GM12878 (cell line): ENCODE data around the gene CAMKMT. TPM values are rescaled to one million over a fixed set of nuclear protein-coding genes. Genes with fewer than 3 reads are reported as not detected.

Experiments used
- ATAC-seq: fragments of 200-7000 bp; cut with Tn5 transposase; 3 replicates; pipeline ENCODE4 v1.9.1; 2020; ENCODE audit warnings: mild to moderate bottlenecking, moderate library complexity
- BruUV-seq: library from RNA; stranded (reverse); fragments of 400-500 nt; replicated peaks from 2 replicates; lab custom pipeline; 2021; lab: Mats Ljungman, UMichigan
- CTCF ChIA-PET: fragments of 300-600 bp; sonication (Branson Sonifier 250); formaldehyde crosslinking; extraction: SDS; loops from one replicate; lab custom pipeline; 2021; ENCODE audit warnings: inconsistent platforms; lab: Yijun Ruan, JAX
- POLR2A ChIA-PET: fragments of 350-600 bp; formaldehyde crosslinking; extraction: SDS; loops from one replicate; lab custom pipeline; 2021; ENCODE audit warnings: inconsistent platforms; lab: Charles Lee
- RAD21 ChIA-PET: fragments of 300-600 bp; sonication (Branson Sonifier 250); formaldehyde crosslinking; loops from one replicate; lab custom pipeline; 2023; ENCODE audit warnings: antibody characterized with exemption; ENCODE audit not compliant: unreplicated experiment; lab: Charles Lee
- SMC1A ChIA-PET: fragments of 300-600 bp; sonication (Branson Sonifier 250); formaldehyde crosslinking; loops from one replicate; lab custom pipeline; 2023; ENCODE audit not compliant: unreplicated experiment, uncharacterized antibody; lab: Charles Lee
- DNase-seq: peaks from one replicate; pipeline ENCODE4 v3.0.0-alpha.2; 2011; ENCODE audit warnings: low read depth, low spot score
- FAIRE-seq: peaks from 3 replicates; lab custom pipeline; 2011; peaks lifted over from hg19 to GRCh38; lab: Jason Lieb, UNC
- H2AFZ ChIP-seq: 2 replicates; pipeline ENCODE4 v1.6.0; 2011; ENCODE audit warnings: low read depth, low read length, control low read depth; ENCODE audit not compliant: control insufficient read depth
- H3K27ac ChIP-seq: 2 replicates; pipeline ENCODE4 v1.5.1; 2011; ENCODE audit warnings: control low read depth; ENCODE audit not compliant: control insufficient read depth, insufficient read depth
- H3K27me3 ChIP-seq, 2 experiments: replicated peaks in 1 of 2; 2 replicates each; pipeline versions ENCODE4 v1.6.0 to v1.6.1; 2011; ENCODE audit warnings: low read length in 1 of 2; ENCODE audit not compliant: control insufficient read depth in 2 of 2, insufficient read depth in 2 of 2
- H3K36me3 ChIP-seq, 2 experiments: 2 replicates each; pipeline ENCODE4 v1.5.1; 2011; ENCODE audit warnings: low read length in 1 of 2; ENCODE audit not compliant: control insufficient read depth in 2 of 2, insufficient read depth in 2 of 2
- H3K4me1 ChIP-seq: 2 replicates; pipeline ENCODE4 v1.6.1; 2011; ENCODE audit warnings: mild to moderate bottlenecking, low read length, moderate library complexity, mixed read lengths; ENCODE audit not compliant: control insufficient read depth, insufficient read depth
- H3K4me2 ChIP-seq: 2 replicates; pipeline ENCODE4 v1.6.0; 2011; ENCODE audit warnings: control low read depth; ENCODE audit not compliant: control insufficient read depth, insufficient read depth
- H3K4me3 ChIP-seq: fragments of 200-600 bp; sonication (generic); 2 replicates; pipeline ENCODE4 v1.5.1; 2016
- H3K79me2 ChIP-seq: 2 replicates; pipeline ENCODE4 v1.6.0; 2011; ENCODE audit warnings: low read length; ENCODE audit not compliant: control insufficient read depth, insufficient read depth
- H3K9ac ChIP-seq: 2 replicates; pipeline ENCODE4 v1.8.0; 2011; ENCODE audit warnings: low read length, control low read depth, mixed read lengths; ENCODE audit not compliant: control insufficient read depth, insufficient read depth
- H3K9me3 ChIP-seq: replicated peaks from 3 replicates; pipeline ENCODE4 v1.5.1; 2011; ENCODE audit warnings: mild to moderate bottlenecking, low read length; ENCODE audit not compliant: control insufficient read depth, insufficient read depth
- H4K20me1 ChIP-seq: 2 replicates; pipeline ENCODE4 v1.6.0; 2011; ENCODE audit not compliant: control insufficient read depth, insufficient read depth
- CBFB ChIP-seq: IDR thresholded peaks from 2 replicates; pipeline ENCODE4 v1.6.1; 2016; ENCODE audit warnings: antibody characterized with exemption, low read depth
- CTCF ChIP-seq, 3 experiments: IDR thresholded peaks in 2 of 3; conservative IDR thresholded peaks in 1 of 3; 2 replicates each; pipeline ENCODE4 v1.5.1; 2011; ENCODE audit warnings: low read depth in 3 of 3, low read length in 3 of 3, mild to moderate bottlenecking in 3 of 3, control low read depth in 2 of 3, moderate library complexity in 2 of 3, inconsistent platforms in 1 of 3, mixed read lengths in 1 of 3; ENCODE audit not compliant: control insufficient read depth in 2 of 3, insufficient read depth in 1 of 3; ENCODE audit errors: extremely low read depth in 1 of 3
- CUX1 ChIP-seq: IDR thresholded peaks from 2 replicates; pipeline ENCODE4 v1.6.1; 2012; ENCODE audit warnings: improper control_type of control experiment, low read depth, low read length; ENCODE audit not compliant: insufficient replicate concordance
- GABPA ChIP-seq: IDR thresholded peaks from 2 replicates; pipeline ENCODE4 v1.6.1; 2014; ENCODE audit warnings: antibody characterized with exemption, low read depth, mild to moderate bottlenecking, inconsistent platforms
- KAT2A ChIP-seq: conservative IDR thresholded peaks from 2 replicates; pipeline ENCODE4 v1.6.1; 2011; ENCODE audit warnings: low read depth, low read length; ENCODE audit not compliant: control insufficient read depth
- LARP7 ChIP-seq: fragments of 450-650 bp; IDR thresholded peaks from 2 replicates; pipeline ENCODE4 v1.6.1; 2017; ENCODE audit warnings: mild to moderate bottlenecking
- PML ChIP-seq: IDR thresholded peaks from 2 replicates; pipeline ENCODE4 v1.6.1; 2012; ENCODE audit warnings: low read length, inconsistent platforms
- PRDM15 ChIP-seq: fragments of 450-650 bp; formaldehyde crosslinking; IDR thresholded peaks from 2 replicates; pipeline ENCODE4 v1.4.0; 2020; ENCODE audit warnings: mild to moderate bottlenecking, moderate library complexity
- RAD51 ChIP-seq: fragments of 450-650 bp; IDR thresholded peaks from 2 replicates; pipeline ENCODE4 v1.6.1; 2016; ENCODE audit warnings: moderate library complexity, mild to moderate bottlenecking, inconsistent platforms
- SPI1 ChIP-seq: IDR thresholded peaks from 2 replicates; pipeline ENCODE4 v1.6.1; 2011; ENCODE audit warnings: low read depth, mild to moderate bottlenecking, low read length, moderate library complexity, borderline replicate concordance; ENCODE audit not compliant: insufficient read depth
- YY1 ChIP-seq: IDR thresholded peaks from 2 replicates; pipeline ENCODE4 v1.6.1; 2011; ENCODE audit warnings: low read depth, mild to moderate bottlenecking, low read length
- ZNF24 ChIP-seq: fragments of 450-650 bp; IDR thresholded peaks from 2 replicates; pipeline ENCODE4 v1.6.1; 2017; ENCODE audit warnings: antibody characterized with exemption, mild to moderate bottlenecking
- WGBS: methylation state at CpG from one replicate; pipeline ENCODE4 v1.1.6; 2016; ENCODE audit warnings: low lambda C conversion rate; ENCODE audit not compliant: insufficient replicate concordance, insufficient coverage; ENCODE audit errors: missing lambda C conversion rate; 5-methylcytosine and 5-hydroxymethylcytosine counted together
- in situ Hi-C: fragments of 300-500 bp; cut with MboI; formaldehyde crosslinking; loops from 9 replicates; pipeline ENCODE4 v1.14.3; 2018; ENCODE audit warnings: mixed read lengths
- intact Hi-C: fragments of 100-400 bp; cut with micrococcal nuclease; formaldehyde crosslinking; loops from one replicate; pipeline ENCODE4 v1.14.2; 2022; ENCODE audit not compliant: unreplicated experiment
- polyA plus RNA-seq, 11 experiments: library from polyadenylated mRNA; depleted of rRNA in 4 of 11; unstranded in 6 of 11; stranded (reverse) in 5 of 11; fragments of >200 nt; fragmentation: Nextera tagmentation in 4 of 11; fragmentation: Illumina TruSeq in 1 of 11; extraction: Ambion mirVana in 4 of 11; extraction: Trizol in 1 of 11; gene quantifications; 1 replicate in 1 of 11; 2 replicates in 10 of 11; pipeline versions ENCODE4 v1.2.1 to v1.2.3, GENCODE V29; 2011 to 2016; ENCODE audit warnings: inconsistent platforms in 2 of 11, missing spikeins in 2 of 11, low read depth in 1 of 11
- total RNA-seq, 4 experiments: library from RNA; depleted of rRNA in 3 of 4; stranded (reverse); fragments of >200 nt in 3 of 4; fragmentation: Illumina TruSeq in 1 of 4; extraction: Trizol in 1 of 4; gene quantifications; 2 replicates each; pipeline versions ENCODE4 v1.2.1 to v1.2.3, GENCODE V29; 2013 to 2021

Gene CAMKMT
- total and polyA plus RNA-seq, 10 of the 15 experiments (the other 5 are each of a cell fraction or from before 2014, with no cell fraction given), result 2.7 to 16.0 (median 11.8) TPM

GRCh38 chr2:44453259-44453658, 91.5 kb downstream of the CAMKMT start:
- Histone ChIP-seq H3K4me1 (no peaks in the 10 kb centered on the region), H3K9me3 (no peaks in the 10 kb centered on the region), H3K9ac (no peak overlapping the region), H3K27me3 (no peaks in the 10 kb centered on the region), H4K20me1 (no peaks in the 10 kb centered on the region), H3K4me2 (no peak overlapping the region), H3K79me2 (no peaks in the 10 kb centered on the region), H2AFZ (no peak overlapping the region), H3K36me3 (no peaks in the 10 kb centered on the region), H3K27ac (no peak overlapping the region), H3K4me3 (no peak overlapping the region)
- WGBS, result 100% methylated on average over 1 of the region's 1 CpG
- BruUV-seq, result no TSS peak
- FAIRE-seq (no peak), ATAC-seq (no peak), DNase-seq (no peak)
- SMC1A ChIA-PET, result interaction anchor here (1.3 kb wide), 1 partner anchor 13 kb away, joined by 3 read pairs; no protein-coding TSS in a partner anchor
- POLR2A ChIA-PET, result interaction anchor here (0.5 kb wide), 1 partner anchor 81 kb away, joined by 3 read pairs; no protein-coding TSS in a partner anchor
- in situ Hi-C loops, result no loop called here
- CTCF ChIA-PET, result interaction anchor here (1.5 kb wide), 2 partner anchors 20 to 1042 kb away, joined by 3 to 4 read pairs; no protein-coding TSS in a partner anchor
- intact Hi-C loops, result no loop called here
- RAD21 ChIA-PET, result no interaction called here
- TF ChIP-seq SPI1 (no peak), RAD51 (no peak), CTCF (IDR thresholded peaks at IDR 0.05 in 2 of 3, conservative IDR thresholded peaks at IDR 0.05 in 1 of 3; ENCODE audit: control insufficient read depth in 2 of 3, extremely low read depth in 1 of 3, insufficient read depth in 1 of 3, low read depth in 3 of 3, low read length in 3 of 3) (no peak), PRDM15 (CRISPR knock-in tag) (no peak), KAT2A (no peak), GABPA (no peak), CUX1 (no peak), PML (no peak), YY1 (no peak), CBFB (no peak), LARP7 (no peak), ZNF24 (no peak)
